GM19467 (cell line): ENCODE measurements around the gene TENM3.

Source experiments
- ATAC-seq: cut with Tn5 transposase; IDR thresholded peaks from one replicate; pipeline ENCODE4 v1.9.1; 2021; ENCODE audit warnings: mild to moderate bottlenecking, moderate library complexity; ENCODE audit not compliant: unreplicated experiment

TENM3 gene

GRCh38 chr4:182325397-182325796 is 82.2 kb downstream of the TENM3 start:
- no peak for ATAC-seq

GRCh38 chr4:182325848-182326255 is 82.7 kb downstream of the TENM3 start:
- no peak for ATAC-seq

GRCh38 chr4:182328505-182328904 is 85.3 kb downstream of the TENM3 start:
- ATAC-seq, result no peak

- no peak for ATAC-seq
These were observed 94.2 kb downstream of the TENM3 start for GRCh38 chr4:182337366-182337765.

GRCh38 chr4:182338063-182338462 is 94.9 kb downstream of the TENM3 start:
- no peak for ATAC-seq

- no peak for ATAC-seq
These were observed 95.5 kb downstream of the TENM3 start for GRCh38 chr4:182338746-182339145.

- no peak for ATAC-seq
These were observed 96.0 kb downstream of the TENM3 start for GRCh38 chr4:182339221-182339641.

- ATAC-seq, result no peak
These were observed 100.3 kb downstream of the TENM3 start for GRCh38 chr4:182343453-182343852.

- no peak for ATAC-seq
These were observed 101.8 kb downstream of the TENM3 start for GRCh38 chr4:182344968-182345367.

GRCh38 chr4:182346250-182346649 is 103.0 kb downstream of the TENM3 start:
- no peak for ATAC-seq

GRCh38 chr4:182346675-182347375 is 103.6 kb downstream of the TENM3 start:
- no peak for ATAC-seq

- no peak for ATAC-seq
These were observed 105.7 kb downstream of the TENM3 start for GRCh38 chr4:182348779-182349326.

- no peak for ATAC-seq
These were observed 106.8 kb downstream of the TENM3 start for GRCh38 chr4:182350041-182350440.

- ATAC-seq, result no peak
These were observed 108.3 kb downstream of the TENM3 start for GRCh38 chr4:182351485-182351884.

- no peak for ATAC-seq
These were observed 110.9 kb downstream of the TENM3 start for GRCh38 chr4:182354106-182354505.

- ATAC-seq, result no peak
These were observed 111.7 kb downstream of the TENM3 start for GRCh38 chr4:182354867-182355266.

GRCh38 chr4:182367153-182367552 is 124.0 kb downstream of the TENM3 start:
- ATAC-seq, result no peak

- ATAC-seq, result no peak
These were observed 126.0 kb downstream of the TENM3 start for GRCh38 chr4:182369211-182369610.

GRCh38 chr4:182370491-182370890 is 127.3 kb downstream of the TENM3 start:
- no peak for ATAC-seq

- no peak for ATAC-seq
These were observed 137.6 kb downstream of the TENM3 start for GRCh38 chr4:182380771-182381181.

GRCh38 chr4:182382941-182383340 is 139.7 kb downstream of the TENM3 start:
- ATAC-seq, result no peak

- no peak for ATAC-seq
These were observed 141.5 kb downstream of the TENM3 start for GRCh38 chr4:182384631-182385091.

- peak; percentile 56 for ATAC-seq
These were observed 142.7 kb downstream of the TENM3 start for GRCh38 chr4:182385897-182386296.
